ENCODE results near the gene CKM.

Gene CKM

GRCh38 chr19:45322744-45323281 is at the start of gene CKM:
Gene CKM (minus strand): TSS chr19:45322875. CDS start chr19:45319713, 3,162 bp downstream.
- DNase-seq (ENCODE audit: low read depth), result no peak

- peak; percentile 99 for DNase-seq (ENCODE audit: low read depth)
Measured at GRCh38 chr19:45370410-45371204, 47.9 kb upstream of the CKM start, which contains the start of gene ERCC2. Gene ERCC2 (minus strand): TSS chr19:45370573. CDS start chr19:45370540, 33 bp downstream.

- no peak for DNase-seq (ENCODE audit: low read depth)
Measured at GRCh38 chr19:45368737-45369340, 46.2 kb upstream of the CKM start.

GRCh38 chr19:45368127-45368526 is 45.5 kb upstream of the CKM start:
- DNase-seq (ENCODE audit: low read depth), result no peak

GRCh38 chr19:45364696-45365095 is 42.0 kb upstream of the CKM start:
- no peak for DNase-seq (ENCODE audit: low read depth)

- no peak for DNase-seq (ENCODE audit: low read depth)
Measured at GRCh38 chr19:45363861-45364459, 41.3 kb upstream of the CKM start.

GRCh38 chr19:45362291-45362690 is 39.6 kb upstream of the CKM start:
- no peak for DNase-seq (ENCODE audit: low read depth)

- no peak for DNase-seq (ENCODE audit: low read depth)
Measured at GRCh38 chr19:45361608-45362007, 38.9 kb upstream of the CKM start.

- DNase-seq (ENCODE audit: low read depth), result no peak
Measured at GRCh38 chr19:45358213-45358792, 35.6 kb upstream of the CKM start.

- no peak for DNase-seq (ENCODE audit: low read depth)
Measured at GRCh38 chr19:45357445-45357783, 34.7 kb upstream of the CKM start.

- DNase-seq (ENCODE audit: low read depth), result no peak
Measured at GRCh38 chr19:45356760-45357444, 34.2 kb upstream of the CKM start.

GRCh38 chr19:45355910-45356309 is 33.2 kb upstream of the CKM start:
- no peak for DNase-seq (ENCODE audit: low read depth)

GRCh38 chr19:45355402-45355801 is 32.7 kb upstream of the CKM start:
- no peak for DNase-seq (ENCODE audit: low read depth)

GRCh38 chr19:45354241-45354842 is 31.7 kb upstream of the CKM start:
- no peak for DNase-seq (ENCODE audit: low read depth)

- peak; percentile 23 for DNase-seq (ENCODE audit: low read depth)
Measured at GRCh38 chr19:45352914-45353796, 30.5 kb upstream of the CKM start.

GRCh38 chr19:45352471-45352870 is 29.8 kb upstream of the CKM start:
- DNase-seq (ENCODE audit: low read depth), result no peak

- DNase-seq (ENCODE audit: low read depth), result no peak
Measured at GRCh38 chr19:45352062-45352461, 29.4 kb upstream of the CKM start.

- DNase-seq (ENCODE audit: low read depth), result no peak
Measured at GRCh38 chr19:45351401-45351952, 28.8 kb upstream of the CKM start.

GRCh38 chr19:45350477-45351058 is 27.9 kb upstream of the CKM start:
- no peak for DNase-seq (ENCODE audit: low read depth)

- DNase-seq (ENCODE audit: low read depth), result no peak
Measured at GRCh38 chr19:45349430-45349941, 26.8 kb upstream of the CKM start.
